ENCODE measurements around the gene ZMIZ1.

The ZMIZ1 gene

GRCh38 chr10:79287973-79288723, 219.4 kb downstream of the ZMIZ1 start:
- DNase-seq (ENCODE audit: low read depth), result no peak

GRCh38 chr10:79289801-79290200, 221.0 kb downstream of the ZMIZ1 start:
- DNase-seq (ENCODE audit: low read depth), result no peak

- DNase-seq (ENCODE audit: low read depth), result no peak
Observed at GRCh38 chr10:79292026-79292766, 223.4 kb downstream of the ZMIZ1 start.

- no peak for DNase-seq (ENCODE audit: low read depth)
Observed at GRCh38 chr10:79292891-79293746, 224.4 kb downstream of the ZMIZ1 start.

- DNase-seq (ENCODE audit: low read depth), result no peak
Observed at GRCh38 chr10:79293841-79294581, 225.2 kb downstream of the ZMIZ1 start.

- DNase-seq (ENCODE audit: low read depth), result no peak
Observed at GRCh38 chr10:79295563-79295962, 226.8 kb downstream of the ZMIZ1 start.

GRCh38 chr10:79296431-79296830, 227.7 kb downstream of the ZMIZ1 start:
- no peak for DNase-seq (ENCODE audit: low read depth)

GRCh38 chr10:79298403-79299244, 229.9 kb downstream of the ZMIZ1 start:
- no peak for DNase-seq (ENCODE audit: low read depth)

- DNase-seq (ENCODE audit: low read depth), result no peak
Observed at GRCh38 chr10:79299397-79300241, 230.9 kb downstream of the ZMIZ1 start.

GRCh38 chr10:79300711-79301110, 231.9 kb downstream of the ZMIZ1 start:
- no peak for DNase-seq (ENCODE audit: low read depth)

GRCh38 chr10:79301754-79302530, 233.2 kb downstream of the ZMIZ1 start:
- DNase-seq (ENCODE audit: low read depth), result no peak

- no peak for DNase-seq (ENCODE audit: low read depth)
Observed at GRCh38 chr10:79303631-79304478, 235.1 kb downstream of the ZMIZ1 start.

GRCh38 chr10:79304479-79305087, 235.8 kb downstream of the ZMIZ1 start:
- no peak for DNase-seq (ENCODE audit: low read depth)

- DNase-seq (ENCODE audit: low read depth), result no peak
Observed at GRCh38 chr10:79305515-79305914, 236.7 kb downstream of the ZMIZ1 start.

GRCh38 chr10:79305988-79306387, 237.2 kb downstream of the ZMIZ1 start:
- no peak for DNase-seq (ENCODE audit: low read depth)

- DNase-seq (ENCODE audit: low read depth), result no peak
Observed at GRCh38 chr10:79306644-79307220, 238.0 kb downstream of the ZMIZ1 start.

GRCh38 chr10:79308016-79308415, 239.2 kb downstream of the ZMIZ1 start:
- no peak for DNase-seq (ENCODE audit: low read depth)
